ENCODE results near the gene TBX3.

- no peak for TF ChIP-seq CTCF (IDR thresholded peaks at IDR 0.05)
- no peak for TF ChIP-seq POLR2A (IDR thresholded peaks at IDR 0.05)
These were observed 12.9 kb downstream of the TBX3 start for GRCh38 chr12:114671066-114671442.
